Inflammatory macrophage treated with lipopolysaccharide for 4 hours (primary cell): ENCODE results near the gene TMEM170A.
"Not testable (repeated sequence)": the region's sequence is repeated elsewhere in the genome, so short reads cannot be mapped to it uniquely, and the experiment has no call there.

Experiments used
- DNase-seq: peaks from one replicate; pipeline ENCODE4 v3.0.0-alpha.2; 2020

Gene TMEM170A

DNA sequence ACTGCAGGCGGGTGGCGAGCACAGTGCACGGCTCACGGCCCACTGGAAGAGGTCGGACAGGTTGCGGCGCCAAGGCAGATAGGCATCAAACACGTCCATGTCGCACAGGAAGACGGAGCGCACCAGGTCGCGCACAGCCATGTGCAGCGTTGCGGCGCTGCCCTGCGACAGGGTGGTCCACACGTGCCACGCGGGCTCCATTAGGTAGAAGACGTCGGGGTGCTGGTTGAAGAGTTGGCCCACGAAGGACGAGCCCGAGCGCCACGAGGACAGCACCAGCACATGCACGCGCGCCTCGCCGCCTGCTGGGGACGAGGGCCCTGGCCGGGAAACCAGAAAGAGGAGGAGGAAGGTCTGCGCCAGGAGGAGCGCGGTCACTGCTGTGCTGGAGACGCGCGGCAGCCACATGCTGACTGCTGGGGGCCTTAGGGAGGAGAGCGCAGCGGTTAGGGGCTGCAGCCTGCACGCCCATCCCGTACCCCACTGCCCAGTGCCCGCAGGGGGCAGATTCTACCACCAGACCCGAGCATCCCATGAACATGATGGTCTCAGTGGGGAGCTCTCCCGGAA is 15.0 kb upstream of the TMEM170A start:
- no peak for DNase-seq

DNA sequence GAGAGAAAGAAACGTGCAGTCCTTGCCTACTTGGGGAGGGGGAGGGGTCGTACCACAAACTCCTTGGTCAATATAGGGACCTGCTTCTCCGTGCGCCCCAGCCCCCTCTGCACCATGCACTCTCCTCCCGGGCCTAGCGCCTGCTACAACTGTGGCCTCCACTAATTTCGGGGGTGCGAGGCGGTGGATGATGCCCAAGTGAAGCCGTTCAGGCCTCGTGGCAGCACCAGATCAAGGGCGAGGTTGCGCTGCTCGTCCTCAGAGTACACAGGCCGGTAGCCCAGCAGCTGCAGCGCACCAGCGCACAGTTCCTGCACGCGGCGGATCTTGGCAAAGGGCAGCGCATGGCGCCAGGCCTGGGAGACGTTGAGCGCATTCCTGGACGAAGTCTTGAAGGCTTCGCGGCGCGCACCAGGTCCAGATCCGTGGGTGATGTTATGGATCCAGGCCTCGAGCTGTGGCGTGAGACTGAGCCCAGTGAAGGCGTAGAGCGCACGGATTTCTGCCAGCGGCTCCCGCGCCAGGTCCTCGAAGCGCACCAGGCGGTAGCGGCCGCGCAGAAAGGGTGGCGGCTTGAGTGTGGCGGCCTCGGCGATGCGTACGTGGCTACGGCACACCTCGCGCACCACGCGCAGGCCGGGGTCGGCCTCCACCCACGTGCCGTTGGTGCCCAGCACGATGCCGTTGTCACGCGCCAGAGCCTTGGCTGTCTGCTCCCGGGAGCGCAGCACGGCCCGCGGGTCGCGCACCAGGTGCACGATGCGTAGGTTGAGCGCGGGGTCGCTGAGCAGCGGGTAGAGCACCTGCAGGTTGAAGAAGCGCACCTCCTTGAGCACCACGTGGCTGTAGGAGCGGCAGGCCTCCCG is 14.2 kb upstream of the TMEM170A start:
- DNase-seq = no peak

DNA sequence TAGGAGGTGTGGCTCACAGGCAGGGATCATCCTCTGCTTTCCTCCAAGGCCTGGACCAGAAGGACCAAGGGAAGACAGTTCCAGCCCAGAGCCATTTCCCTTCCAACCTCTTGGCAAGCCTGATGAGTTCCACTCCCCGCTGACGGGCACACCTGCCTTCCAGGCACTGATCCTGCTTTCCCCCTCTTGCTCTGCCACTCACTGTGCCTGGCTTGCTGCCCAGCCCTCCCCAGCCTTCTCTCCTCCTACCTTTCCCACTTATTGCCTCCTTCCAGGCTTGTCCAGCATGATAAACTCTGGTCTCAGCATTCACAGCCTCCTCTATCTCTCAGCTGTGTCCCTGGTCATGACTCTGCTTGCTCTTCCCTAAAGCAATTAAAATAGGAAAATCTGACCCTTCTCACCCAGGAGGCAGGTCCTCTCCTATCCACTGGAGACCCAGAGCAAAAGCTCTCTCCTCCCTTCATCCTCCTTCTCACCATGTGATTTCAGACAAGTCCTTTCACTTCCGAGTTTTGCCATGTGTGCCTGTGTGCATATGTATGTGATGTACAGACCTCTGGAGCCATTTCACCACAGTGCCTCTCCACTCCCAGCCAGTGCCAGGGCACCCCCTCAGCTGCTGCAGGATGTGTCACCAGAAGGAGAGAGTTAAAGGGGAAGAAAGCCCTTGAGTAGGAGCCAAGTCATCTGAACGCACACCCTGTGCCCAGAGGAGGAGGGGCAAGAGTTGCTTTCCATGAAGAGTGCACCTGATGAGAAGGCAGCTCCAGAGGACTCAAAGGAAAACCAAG is 13.4 kb upstream of the TMEM170A start:
- DNase-seq = peak; percentile 90

DNA sequence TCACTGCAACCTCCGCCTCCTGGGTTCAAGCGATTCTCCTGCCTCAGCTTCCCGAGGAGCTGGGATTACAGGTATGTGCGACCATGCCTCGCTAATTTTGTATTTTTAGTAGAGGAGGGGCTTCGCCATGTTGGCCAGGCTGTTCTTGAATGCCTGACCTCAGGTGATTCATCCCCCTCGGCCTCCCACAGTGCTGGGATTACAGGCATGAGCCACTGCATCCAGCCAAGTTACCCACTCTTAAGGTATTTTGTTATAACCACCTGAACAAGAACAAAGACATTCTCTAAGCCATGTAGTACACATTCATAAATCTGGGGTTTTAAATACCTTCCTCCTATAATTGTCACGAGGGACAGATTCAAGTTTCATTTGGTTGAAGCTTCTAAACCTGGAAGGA is 12.3 kb upstream of the TMEM170A start:
- DNase-seq = no peak

DNA sequence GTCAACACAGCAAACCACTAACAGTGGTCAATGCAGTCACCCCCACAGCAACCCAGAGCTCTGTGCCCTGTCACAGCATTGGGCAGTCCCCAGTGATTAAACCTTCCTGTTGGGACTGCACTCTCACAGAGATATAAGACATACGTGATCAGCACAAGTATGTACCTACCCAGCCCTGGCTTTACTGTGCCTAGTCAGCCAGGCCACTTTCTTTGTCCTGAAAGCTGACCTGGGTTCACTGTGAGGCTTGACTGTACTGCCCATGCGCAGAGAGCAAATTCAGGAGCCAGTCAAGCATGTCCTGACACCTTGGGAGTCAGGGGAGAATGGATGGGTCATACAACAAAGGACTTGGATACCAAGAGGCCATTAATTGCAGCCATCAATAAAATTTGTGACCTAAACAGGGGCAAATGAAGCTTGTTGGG is 10.9 kb upstream of the TMEM170A start:
- DNase-seq = no peak

DNA sequence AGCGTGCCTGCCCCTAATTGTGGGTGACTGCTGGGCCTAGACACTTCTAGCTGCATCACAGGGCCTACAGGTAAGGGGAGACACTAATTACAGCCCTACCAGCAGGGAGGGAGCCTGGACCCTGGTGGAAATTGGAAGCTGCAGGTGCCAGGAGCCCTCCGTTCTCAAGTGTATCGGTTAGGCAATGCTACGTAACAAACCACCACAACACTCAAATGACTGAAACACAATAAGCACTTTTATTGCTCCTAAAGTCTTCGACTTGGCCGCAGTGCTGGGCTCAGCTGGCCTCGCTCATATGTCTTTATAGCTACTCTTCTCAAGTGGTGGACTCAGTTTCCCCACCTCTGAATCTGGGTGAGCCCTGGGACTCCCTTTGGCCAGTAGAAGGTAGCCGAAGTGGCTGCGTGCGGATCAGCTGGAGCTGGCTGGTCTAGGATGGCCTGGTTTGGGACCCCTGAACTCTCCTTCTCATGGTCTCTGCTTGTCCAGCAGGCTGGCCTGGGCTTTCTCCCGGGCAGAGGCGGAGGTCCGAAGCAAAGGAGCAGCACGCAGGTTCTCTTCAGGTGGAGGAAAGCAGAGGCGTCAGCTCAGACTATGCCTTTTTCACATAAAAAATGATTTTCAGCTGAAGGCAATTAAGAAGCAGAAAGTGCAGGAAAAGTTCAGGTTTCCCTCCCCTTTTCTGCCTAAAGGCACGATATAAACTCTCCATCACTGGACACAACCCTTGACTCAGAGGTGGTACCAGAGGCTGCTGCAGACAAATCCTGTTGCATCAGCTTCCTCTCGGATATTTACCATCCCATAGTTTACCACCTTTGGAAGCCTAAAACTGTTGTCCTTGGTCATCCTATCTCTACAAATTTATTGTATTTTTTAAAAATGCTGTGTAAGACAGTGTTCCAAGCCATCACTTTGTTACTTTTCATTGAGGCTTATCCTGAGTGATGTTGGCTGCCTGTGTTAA is 8.7 kb upstream of the TMEM170A start:
- no peak for DNase-seq

DNA sequence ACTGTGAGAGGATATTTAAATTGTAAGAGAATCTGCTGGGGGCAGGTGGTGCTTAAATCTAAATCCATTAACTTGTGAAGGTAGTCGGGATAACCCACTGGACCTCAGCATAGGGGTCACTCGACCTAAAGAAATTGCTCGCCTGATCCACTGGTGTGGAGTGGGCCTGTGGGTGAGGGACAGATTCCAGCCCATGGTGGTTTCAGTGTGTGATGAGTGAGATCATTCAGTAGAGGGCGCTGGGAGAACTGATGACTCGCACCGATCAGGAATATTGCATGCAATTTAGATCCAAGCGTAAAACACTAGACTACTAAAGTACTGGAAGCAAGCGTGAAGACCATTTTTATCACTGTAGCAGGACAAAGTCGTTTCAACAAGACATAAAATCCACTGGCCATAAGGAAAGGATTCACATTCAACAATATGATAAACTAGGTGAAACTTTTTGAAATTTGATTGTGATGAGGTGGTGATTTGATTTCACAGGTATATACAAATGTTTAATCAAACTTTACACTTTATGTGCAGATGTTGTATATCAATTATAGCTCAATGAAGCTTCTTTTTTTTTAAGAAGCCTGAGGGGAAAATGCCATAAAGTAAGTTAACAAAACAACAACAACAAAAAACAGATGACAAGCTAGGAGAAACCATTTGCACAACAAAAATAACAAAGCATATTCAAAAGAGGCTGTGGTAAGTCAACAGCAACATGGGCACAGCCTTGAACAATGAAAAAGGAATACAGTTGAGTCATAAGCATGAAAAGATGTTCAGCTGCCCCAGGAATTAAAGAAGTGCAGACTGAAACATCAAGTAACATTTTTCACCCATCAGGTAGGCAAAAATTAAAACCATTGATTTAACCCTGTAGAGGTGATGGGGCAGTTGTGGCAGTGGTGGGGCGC is 7.5 kb upstream of the TMEM170A start:
- peak; percentile 66 for DNase-seq

DNA sequence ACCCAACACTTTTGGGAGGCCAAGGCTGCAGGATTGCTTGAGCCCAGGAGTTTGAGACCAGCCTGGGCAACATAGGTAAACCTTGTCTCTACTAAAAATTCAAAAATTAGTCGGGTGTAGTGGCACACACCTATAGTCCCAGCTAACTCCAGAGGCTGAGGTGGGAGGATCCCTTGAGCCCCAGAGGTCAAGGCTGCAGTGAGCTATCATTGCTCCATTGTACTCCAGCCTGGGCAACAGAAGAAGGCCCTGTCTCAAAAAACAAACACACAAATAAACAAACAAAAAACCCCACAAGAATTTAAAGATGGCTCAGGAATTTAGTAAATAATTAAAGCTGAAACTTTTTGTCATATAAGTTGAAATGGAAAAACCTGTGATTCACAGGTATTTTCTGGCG is 2.3 kb upstream of the TMEM170A start:
- no peak for DNase-seq

DNA sequence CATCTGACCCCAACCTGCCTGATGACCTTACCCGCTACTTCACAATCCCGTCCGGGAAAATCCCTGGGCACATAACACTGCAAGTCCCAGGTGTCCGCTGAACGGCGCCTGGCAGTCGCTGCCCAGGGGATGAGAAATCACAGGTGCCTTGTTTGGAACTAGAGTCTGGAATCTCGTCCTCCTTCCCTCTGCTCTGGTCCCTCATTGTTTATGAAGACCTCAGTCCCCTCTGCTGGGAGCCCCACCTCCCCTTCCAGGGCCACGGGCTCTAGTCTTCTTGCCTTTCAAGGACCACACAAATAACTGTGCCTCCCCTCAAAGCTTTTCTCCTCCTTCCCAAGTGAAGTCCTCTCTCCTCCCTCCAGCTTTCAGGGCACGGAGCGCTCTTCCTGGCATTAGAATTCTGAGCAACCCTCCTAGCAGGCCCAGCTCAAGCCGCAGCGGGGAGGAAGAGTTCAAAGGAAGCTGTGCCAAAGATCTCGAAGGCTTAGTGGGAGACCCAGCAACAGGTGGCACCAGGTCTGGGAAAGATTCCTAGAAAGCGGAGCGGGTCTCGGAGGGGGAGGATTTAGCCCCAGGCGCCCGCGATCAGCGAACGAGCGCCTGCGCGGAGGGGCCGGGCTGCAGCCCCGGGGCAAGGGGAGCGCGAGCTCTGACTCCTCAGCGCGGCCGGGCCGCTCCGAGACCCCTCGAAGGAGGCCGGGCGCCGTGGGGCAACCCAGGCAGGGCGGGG is 934 bp downstream of the TMEM170A start:
- DNase-seq = peak; percentile 7

DNA sequence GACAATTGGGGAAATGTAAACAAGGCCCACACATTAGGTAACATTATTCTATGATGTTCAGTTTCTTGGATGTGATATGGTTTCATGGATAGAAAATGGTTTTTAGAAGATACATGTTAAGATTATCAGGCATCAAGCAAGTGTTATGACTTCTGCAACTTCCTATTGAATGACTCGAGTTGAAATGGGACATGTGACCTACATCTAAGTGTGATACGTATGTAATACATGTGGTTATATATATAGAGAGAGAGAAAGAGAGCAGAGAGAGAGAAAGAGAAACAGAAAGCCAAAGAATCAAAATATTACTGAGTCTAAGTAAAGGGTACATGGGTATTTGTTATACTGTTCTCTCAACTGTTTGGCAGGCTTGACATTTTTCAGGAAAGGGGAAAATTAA is 1.7 kb downstream of the TMEM170A start:
- DNase-seq = peak; percentile 84

DNA sequence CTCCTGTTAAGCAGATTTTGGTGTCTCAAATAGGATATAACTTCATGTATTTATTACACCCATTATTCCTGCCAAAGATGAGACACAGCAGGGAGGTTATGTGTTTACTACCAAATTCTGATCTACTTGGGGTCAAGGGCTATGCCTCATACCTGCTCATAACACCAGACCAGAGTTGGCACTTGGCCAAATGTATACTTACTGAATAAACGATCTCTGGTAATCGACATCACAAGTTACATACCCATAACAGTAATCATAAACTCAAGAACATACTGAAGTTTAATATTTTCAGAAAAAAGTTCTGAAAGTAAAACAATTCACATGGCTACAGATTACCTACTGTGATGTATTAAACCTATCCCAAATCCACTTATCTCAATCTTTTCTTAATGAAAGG is 2.9 kb downstream of the TMEM170A start:
- DNase-seq = no peak

DNA sequence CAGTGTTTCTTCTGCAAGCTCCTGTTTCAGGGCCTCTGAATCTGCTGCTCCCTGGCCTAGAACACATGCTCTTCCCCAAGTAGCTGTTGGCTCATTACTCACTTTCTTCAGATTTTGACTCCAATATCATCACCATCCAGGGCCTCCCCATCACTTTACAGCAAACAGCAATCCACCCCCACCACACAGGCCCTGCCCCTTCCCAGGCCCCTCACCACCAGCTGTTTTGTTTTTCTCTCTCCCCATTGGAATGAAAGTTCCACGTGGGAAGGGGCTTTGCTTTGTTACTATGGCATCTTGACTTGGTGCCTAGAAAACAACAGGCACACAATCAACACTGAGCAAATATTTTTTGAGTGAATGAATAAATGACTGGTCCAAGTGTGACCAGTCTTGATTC is 4.0 kb downstream of the TMEM170A start:
- no peak for DNase-seq

DNA sequence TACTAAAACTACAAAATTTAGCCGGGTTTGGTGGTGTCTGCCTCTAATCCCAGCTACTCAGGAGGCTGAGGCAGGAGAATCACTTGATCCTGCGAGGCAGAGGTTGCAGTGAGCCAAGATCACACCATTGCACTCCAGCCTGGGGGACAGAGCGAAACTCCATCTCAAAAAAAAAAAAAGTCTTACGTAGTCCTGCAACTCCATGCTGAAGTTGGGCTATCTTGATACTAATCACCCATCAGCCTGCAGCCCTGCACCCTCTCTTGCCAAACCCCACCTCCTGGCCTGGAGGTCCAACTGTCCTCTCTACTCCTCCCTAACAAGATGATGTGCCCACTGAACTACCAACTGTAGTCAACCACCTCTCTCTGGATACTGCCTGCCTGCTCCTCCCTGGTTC is 4.8 kb downstream of the TMEM170A start:
- no peak for DNase-seq

DNA sequence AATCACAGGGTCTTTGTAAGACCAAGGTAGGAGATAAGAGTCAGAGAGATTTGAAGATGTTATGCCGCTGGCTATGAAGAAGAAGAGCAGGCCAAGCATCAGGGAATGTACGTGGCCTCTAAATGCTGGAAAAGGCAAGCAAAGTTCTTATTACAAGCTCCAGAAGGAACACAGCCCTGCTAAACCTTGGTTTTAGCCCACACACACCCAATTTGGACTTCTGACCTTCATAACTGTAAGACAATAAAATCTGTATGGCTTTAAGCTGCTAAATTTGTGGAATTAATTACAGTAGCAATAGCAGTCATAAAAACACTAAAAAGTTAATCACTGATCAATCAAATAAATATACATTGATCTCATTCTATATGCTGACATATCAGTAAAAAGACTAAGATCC is 6.0 kb downstream of the TMEM170A start:
- no peak for DNase-seq

DNA sequence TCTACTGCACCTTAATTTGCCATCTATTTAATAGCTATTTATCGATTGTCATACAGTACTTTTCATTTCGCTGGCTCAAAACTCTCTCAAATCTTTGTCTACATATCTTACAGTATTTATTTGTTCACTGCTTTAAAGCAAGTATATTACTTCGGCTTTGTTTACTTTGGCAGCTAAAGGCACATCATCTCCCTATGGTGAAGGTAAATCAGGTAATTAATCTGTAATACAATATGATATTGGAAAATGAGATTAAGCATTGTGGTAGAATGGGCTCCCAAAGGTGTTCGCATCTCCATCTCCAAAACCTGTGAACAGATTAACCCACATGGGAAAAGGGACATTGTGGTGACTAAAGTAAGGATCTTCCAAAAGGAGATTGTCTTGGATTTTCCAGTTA is 6.5 kb downstream of the TMEM170A start:
- no peak for DNase-seq

DNA sequence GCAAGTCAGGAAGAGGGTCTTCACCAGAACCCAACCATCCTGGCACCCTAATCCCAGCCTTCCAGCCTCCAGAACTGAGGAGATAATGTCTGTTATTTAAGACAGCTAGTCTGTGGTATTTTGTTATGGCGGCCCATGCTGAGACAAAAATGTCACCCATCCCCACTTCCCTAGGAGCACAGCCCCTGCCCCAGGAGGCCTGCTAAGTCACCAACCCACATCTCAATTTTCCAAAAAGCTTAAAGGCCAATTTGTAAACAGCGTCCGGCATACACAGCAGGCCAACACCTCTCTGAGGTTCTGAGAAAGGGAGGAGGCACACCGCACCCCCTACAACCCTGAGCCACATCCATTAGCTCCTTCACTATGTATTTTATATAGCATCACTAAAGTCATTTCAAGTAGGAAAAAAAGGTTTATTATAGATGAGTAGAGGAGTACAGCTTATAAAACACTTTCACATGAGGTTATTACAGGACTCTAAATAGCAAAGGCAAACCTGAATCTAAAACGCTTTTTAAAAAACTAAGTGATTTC is 6.9 kb downstream of the TMEM170A start:
- no peak for DNase-seq

DNA sequence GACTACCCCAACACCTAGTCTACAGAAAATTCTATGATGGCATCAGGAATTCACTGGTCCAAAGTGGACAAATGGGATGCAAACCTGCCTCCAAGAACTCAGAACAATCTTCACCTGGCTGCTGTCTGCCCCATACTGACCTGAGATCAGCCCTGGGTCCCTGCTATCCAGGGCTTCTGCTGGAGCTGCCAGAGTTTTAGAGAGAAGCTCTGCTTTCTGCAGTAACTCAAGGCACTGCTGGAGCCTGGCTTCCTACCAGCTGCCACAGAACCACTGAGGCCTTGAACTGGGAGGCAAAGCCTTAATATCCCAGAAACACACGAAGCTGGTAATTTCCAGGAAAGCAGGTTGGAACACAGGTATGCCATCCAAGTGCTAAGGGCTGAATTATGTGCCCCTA is 7.5 kb downstream of the TMEM170A start:
- DNase-seq = no peak

DNA sequence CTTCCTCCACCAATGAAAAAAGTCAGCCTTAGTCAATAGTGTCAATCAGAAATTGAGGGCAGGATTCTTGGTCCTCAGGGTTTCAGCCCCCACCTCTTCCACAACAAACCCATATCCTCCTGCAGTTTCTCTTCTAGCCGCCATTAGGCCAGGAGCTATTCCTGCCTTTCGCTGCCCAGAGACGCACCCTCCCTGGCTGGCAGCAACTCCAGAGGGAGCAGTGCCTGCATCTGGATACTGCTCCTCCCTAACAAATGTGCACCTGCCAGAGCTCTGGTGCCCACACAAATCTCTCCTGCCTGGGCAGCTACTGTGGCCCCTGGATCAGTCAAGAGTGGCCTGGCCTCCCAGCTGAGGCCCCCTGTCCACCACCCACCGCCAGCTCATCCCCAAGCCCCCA is 8.0 kb downstream of the TMEM170A start:
- DNase-seq = not testable (repeated sequence)

DNA sequence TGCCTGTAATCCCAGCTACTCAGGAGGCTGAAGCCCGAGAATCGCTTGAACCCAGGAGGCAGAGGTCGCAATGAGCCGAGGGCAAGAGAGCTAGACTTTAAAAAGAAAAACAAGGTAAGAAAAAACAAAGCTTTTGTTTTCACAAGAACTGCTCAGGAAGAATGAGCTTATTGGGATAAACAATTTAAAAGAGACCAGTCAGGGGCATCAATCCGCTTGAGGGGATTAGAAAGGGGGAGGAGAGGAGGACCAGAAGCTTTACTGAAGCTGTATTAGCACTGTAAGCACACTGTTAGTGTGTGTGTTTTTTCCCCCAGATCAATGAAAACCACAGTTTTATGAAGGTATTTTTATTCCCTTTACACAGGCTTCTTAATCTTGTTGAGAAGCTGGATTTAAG is 8.8 kb downstream of the TMEM170A start:
- DNase-seq = no peak

DNA sequence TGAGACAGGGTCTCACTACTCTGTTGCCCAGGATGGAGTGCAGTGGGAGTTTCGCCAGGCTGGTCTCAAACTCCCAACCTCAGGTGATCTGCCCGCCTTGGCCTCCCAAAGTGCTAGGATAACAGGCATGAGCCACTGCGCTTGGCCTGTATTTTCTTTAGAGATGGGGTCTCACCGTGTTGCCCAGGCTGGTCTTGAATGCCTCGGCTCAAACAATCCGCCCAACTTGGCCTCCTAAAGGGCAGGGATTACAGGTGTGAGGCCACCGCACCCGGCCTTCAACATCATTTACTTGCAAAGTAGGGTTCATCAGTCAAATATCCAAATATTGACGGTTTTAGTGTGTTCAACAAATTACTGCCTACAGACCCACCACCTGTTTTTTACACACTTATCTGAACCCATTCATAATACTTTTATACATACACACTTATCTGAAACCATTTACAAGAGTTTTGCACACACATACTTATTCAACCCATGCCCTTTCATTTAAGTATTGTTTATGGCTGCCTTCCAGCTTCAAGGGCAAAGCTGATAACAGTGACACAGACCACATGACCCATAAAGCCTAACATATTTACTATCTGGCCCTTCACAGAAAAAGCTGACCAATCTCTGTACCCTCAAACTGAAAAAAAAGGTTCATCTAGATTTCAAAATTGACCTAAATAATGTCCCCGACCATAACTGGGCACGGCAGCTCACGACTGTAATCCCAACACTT is 11.9 kb downstream of the TMEM170A start:
- DNase-seq = no peak
